Activated CD8-positive, alpha-beta memory T cell treated with anti-CD3 and anti-CD28 coated beads, Interleukin-2, amount 10 ng/mL, durations not matched to agents 7 days and 5 days (primary cell): Measurements from ENCODE around the gene RGSL1. TPM values are rescaled to one million over a fixed set of nuclear protein-coding genes. Genes with fewer than 3 reads are reported as not detected.
A peak's percentile ranks its signal among the peaks of the same experiment; 100 is the strongest.
"Not testable (repeated sequence)": the region's sequence is repeated elsewhere in the genome, so short reads cannot be mapped to it uniquely, and the experiment has no call there.

Experiments used
- ATAC-seq: fragments of 150-1000 bp; cut with Tn5 transposase; one replicate; pipeline ENCODE4 v1.10.0; 2021; ENCODE audit warnings: moderate library complexity
- CTCF ChIA-PET: fragments of 350-600 bp; sonication (Branson Sonifier 250); formaldehyde crosslinking; loops from one replicate; lab custom pipeline; 2021; ENCODE audit warnings: antibody characterized with exemption; lab: Charles Lee
- DNase-seq: peaks from one replicate; pipeline ENCODE4 v3.0.0-alpha.2; 2020
- H3K27ac Mint-ChIP-seq: one replicate; pipeline ENCODE4 v1.8.0; 2021; ENCODE audit warnings: mild to moderate bottlenecking, mixed read lengths
- H3K27me3 Mint-ChIP-seq: one replicate; pipeline ENCODE4 v1.8.0; 2021; ENCODE audit warnings: mixed read lengths
- H3K36me3 Mint-ChIP-seq: one replicate; pipeline ENCODE4 v1.8.0; 2021; ENCODE audit warnings: mild to moderate bottlenecking, mixed read lengths
- H3K4me1 Mint-ChIP-seq: one replicate; pipeline ENCODE4 v1.8.0; 2021; ENCODE audit warnings: mixed read lengths
- H3K4me3 Mint-ChIP-seq: one replicate; pipeline ENCODE4 v1.8.0; 2021; ENCODE audit warnings: mild to moderate bottlenecking, moderate library complexity, mixed read lengths
- H3K9me3 Mint-ChIP-seq: one replicate; pipeline ENCODE4 v1.8.0; 2022; ENCODE audit warnings: low read depth, mixed read lengths
- total RNA-seq, 2 experiments: library from RNA; stranded (reverse); gene quantifications; one replicate each; pipeline ENCODE4 v1.2.3, GENCODE V29; 2021

RGSL1 gene
- total RNA-seq, 2 experiments from 2014 or later, result not detected

DNA sequence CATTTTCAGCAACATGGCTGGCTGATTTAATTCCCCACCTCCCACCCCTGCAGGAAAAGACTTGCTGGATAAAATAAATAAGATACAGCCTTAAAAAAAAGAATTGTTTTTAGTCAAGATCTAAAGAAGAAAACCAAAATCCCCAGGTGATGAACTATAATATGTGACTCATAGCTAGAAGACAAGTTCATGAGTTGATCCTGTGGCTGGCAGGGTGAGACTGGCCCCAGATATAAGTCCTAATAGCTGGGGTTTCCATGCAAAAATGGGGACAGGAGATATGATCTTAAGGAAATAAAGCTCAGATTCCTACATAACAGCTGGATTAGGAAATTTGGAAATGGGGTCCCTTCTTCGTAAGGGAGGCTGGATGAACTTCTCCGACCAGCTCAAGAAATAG lies 21.9 kb upstream of the RGSL1 start:
- CTCF ChIA-PET, result interaction anchor here (0.9 kb wide), 1 partner anchor 285 kb away, joined by 4 read pairs; no protein-coding TSS in a partner anchor
- Mint-ChIP-seq H3K27ac (no peak overlapping the region), H3K9me3 (no peaks in the 10 kb centered on the region), H3K36me3 (no peaks in the 10 kb centered on the region), H3K4me3 (no peak overlapping the region), H3K27me3 (peaks cover 9% of the 10 kb centered on the region), H3K4me1 (peaks cover 26% of the 10 kb centered on the region)
- DNase-seq (no peak), ATAC-seq (no peak)

DNA sequence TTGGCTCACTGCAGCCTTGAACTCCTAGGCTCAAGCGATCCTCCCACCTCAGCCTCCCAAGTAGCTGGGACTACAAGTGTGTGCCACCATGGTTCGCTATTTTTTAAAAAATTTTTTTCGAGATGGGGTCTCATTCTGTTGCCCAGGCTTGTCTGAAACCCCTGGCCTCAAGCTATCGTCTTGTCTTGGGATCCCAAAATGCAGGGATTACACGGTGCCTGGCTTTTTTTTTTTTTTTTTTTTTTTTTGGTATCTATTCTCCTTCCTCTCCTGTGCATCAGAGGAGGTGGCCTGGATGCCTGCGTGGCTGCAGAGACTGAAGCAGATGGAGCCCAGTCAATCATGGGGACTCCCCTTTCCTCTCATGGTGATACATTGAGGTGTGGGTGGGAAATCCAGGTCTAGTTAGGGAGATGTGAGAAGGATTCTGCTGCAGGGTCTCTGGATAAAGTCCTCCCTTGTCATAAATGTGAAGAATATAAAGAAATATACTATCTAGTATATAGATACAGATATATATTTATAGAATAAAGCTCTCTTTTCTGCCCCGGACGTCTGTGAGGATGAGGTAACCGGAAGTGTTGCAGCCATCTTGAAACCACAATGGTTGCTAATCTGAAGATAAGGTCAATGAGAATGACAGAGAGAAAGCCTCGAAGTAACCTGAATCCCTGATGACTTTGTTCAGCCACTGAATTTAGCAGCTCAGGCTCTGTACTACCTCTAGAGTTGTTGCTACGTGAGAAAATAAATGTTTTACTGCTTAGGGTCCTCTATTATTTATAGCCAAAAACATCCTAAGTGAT lies 19.5 kb upstream of the RGSL1 start:
- no peaks in the 10 kb centered on the region for H3K9me3 Mint-ChIP-seq

DNA sequence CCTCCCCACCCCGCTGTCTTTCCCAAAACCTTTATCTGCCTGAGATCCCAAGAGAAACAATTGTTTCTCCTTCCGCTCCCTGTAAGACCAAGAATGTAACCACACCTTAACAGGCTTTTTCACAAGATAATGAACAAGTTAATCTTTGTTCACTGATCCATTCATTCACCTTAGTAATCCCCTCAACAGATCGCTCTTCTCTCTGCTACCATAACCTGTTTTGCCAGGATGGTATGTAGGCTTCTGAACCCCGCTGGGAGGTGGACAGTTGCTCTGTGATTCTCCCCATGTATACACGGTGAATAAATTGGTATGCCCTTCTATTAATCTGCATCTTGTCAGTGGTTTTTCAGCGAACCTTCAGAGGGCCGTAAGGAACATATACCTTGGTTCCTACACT lies 18.7 kb upstream of the RGSL1 start:
- peaks cover 14% of the 10 kb centered on the region for H3K27me3 Mint-ChIP-seq
- CTCF ChIA-PET, result interaction anchor here (1.0 to 1.1 kb wide), 2 partner anchors 9 to 288 kb away, joined by 3 to 4 read pairs; no protein-coding TSS in a partner anchor
- DNase-seq (no peak), ATAC-seq (no peak)
- H3K36me3 Mint-ChIP-seq, result no peaks in the 10 kb centered on the region
- H3K9me3 Mint-ChIP-seq, result no peaks in the 10 kb centered on the region
- H3K4me3 Mint-ChIP-seq, result no peak overlapping the region
- no peak overlapping the region for H3K27ac Mint-ChIP-seq
- peaks cover 23% of the 10 kb centered on the region for H3K4me1 Mint-ChIP-seq

More for the DNA sequence above, 19.5 kb upstream of the RGSL1 start:
- H3K4me1 Mint-ChIP-seq, result peaks cover 26% of the 10 kb centered on the region
- ATAC-seq, result peak; percentile 86
- DNase-seq, result peak; percentile 80
- H3K27ac Mint-ChIP-seq, result peak overlapping the region; percentile 48
- CTCF ChIA-PET, result interaction anchor here (1.0 kb wide), 1 partner anchor 8 kb away, joined by 4 read pairs; no protein-coding TSS in a partner anchor
- peak overlapping the region; percentile 17 for H3K4me3 Mint-ChIP-seq
- H3K27me3 Mint-ChIP-seq, result peaks cover 14% of the 10 kb centered on the region
- no peaks in the 10 kb centered on the region for H3K36me3 Mint-ChIP-seq

DNA sequence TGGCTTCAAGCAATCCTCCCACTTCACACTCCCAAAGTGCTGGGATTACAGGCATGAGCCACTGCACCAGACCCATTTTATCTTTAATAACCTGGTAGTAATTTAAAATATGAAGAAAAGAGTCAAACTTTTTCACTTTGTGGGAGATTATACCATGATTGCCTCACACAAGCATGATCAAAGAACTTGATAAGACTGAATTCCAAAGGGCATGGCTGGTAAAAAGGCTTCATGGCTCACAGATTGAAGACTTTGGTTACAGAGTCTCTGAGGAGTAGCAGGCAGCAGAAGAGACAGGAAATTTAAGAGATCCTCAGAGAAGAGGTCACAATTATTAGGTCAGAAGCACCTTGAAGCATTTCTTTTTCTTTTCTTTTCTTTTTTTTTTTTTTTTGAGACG lies 16.4 kb upstream of the RGSL1 start:
- Mint-ChIP-seq H3K27me3 (peaks cover 21% of the 10 kb centered on the region), H3K4me3 (no peak overlapping the region), H3K27ac (no peak overlapping the region), H3K4me1 (peaks cover 18% of the 10 kb centered on the region), H3K9me3 (peaks cover 6% of the 10 kb centered on the region), H3K36me3 (peaks cover 4% of the 10 kb centered on the region)
- ATAC-seq (no peak), DNase-seq (no peak)
- CTCF ChIA-PET, result interaction anchor here (1.5 kb wide), 1 partner anchor 37 kb away, joined by 3 read pairs; no protein-coding TSS in a partner anchor

- Mint-ChIP-seq H3K27me3 (peaks cover 14% of the 10 kb centered on the region), H3K36me3 (peaks cover 4% of the 10 kb centered on the region), H3K4me1 (peaks cover 9% of the 10 kb centered on the region), H3K4me3 (no peak overlapping the region), H3K9me3 (peaks cover 6% of the 10 kb centered on the region), H3K27ac (no peak overlapping the region)
- ATAC-seq, result no peak
- CTCF ChIA-PET, result no interaction called here
- DNase-seq, result no peak
These were observed 11.6 kb upstream of the RGSL1 start for GRCh38 chr1:182438326-182438725.

GRCh38 chr1:182441719-182442118 lies 8.2 kb upstream of the RGSL1 start:
- Mint-ChIP-seq H3K27ac (no peak overlapping the region), H3K36me3 (peaks cover 4% of the 10 kb centered on the region), H3K4me1 (peaks cover 15% of the 10 kb centered on the region), H3K4me3 (no peak overlapping the region), H3K9me3 (peaks cover 6% of the 10 kb centered on the region), H3K27me3 (peaks cover 13% of the 10 kb centered on the region)
- no peak for DNase-seq
- CTCF ChIA-PET, result no interaction called here
- ATAC-seq, result no peak

- H3K27me3 Mint-ChIP-seq, result peaks cover 10% of the 10 kb centered on the region
- H3K9me3 Mint-ChIP-seq, result peaks cover 6% of the 10 kb centered on the region
- peaks cover 15% of the 10 kb centered on the region for H3K4me1 Mint-ChIP-seq
- H3K36me3 Mint-ChIP-seq, result peaks cover 4% of the 10 kb centered on the region
- no peak overlapping the region for H3K4me3 Mint-ChIP-seq
- ATAC-seq (no peak), DNase-seq (no peak)
- CTCF ChIA-PET, result no interaction called here
- no peak overlapping the region for H3K27ac Mint-ChIP-seq
These were observed 7.6 kb upstream of the RGSL1 start for GRCh38 chr1:182442333-182442732.

GRCh38 chr1:182444497-182444896 lies 5.4 kb upstream of the RGSL1 start:
- DNase-seq (no peak), ATAC-seq (no peak)
- Mint-ChIP-seq H3K36me3 (no peaks in the 10 kb centered on the region), H3K27me3 (peaks cover 9% of the 10 kb centered on the region), H3K4me3 (no peak overlapping the region), H3K9me3 (no peaks in the 10 kb centered on the region), H3K27ac (no peak overlapping the region), H3K4me1 (peaks cover 12% of the 10 kb centered on the region)
- CTCF ChIA-PET, result interaction anchor here (0.9 to 1.8 kb wide), 8 partner anchors 9 to 359 kb away, joined by 3 to 8 read pairs (median 3); no protein-coding TSS in a partner anchor

- peaks cover 12% of the 10 kb centered on the region for H3K4me1 Mint-ChIP-seq
These were observed 3.8 kb upstream of the RGSL1 start for GRCh38 chr1:182446033-182446669.

DNA sequence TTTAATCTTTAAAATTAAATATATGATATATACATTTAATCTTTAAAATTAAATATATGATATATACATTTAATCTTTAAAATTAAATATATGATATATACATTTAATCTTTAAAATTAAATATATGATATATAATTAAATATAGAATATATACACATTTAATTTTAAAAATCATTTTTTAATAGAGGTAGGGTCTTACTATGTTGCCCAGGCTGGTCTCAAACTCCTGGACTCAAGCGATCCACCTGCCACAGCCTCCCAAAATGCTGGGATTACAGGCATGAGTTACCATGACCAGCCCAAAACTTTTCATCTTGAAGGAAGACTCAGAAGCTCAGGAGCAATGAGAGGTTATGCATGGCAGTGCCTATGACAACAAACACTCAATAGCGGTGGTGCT lies 2.8 kb upstream of the RGSL1 start:
- H3K27ac Mint-ChIP-seq, H3K9me3 Mint-ChIP-seq, H3K4me3 Mint-ChIP-seq, H3K36me3 Mint-ChIP-seq, DNase-seq, ATAC-seq: not testable (repeated sequence)
- peaks cover 11% of the 10 kb centered on the region for H3K4me1 Mint-ChIP-seq
- CTCF ChIA-PET, result interaction anchor here (1.2 to 1.4 kb wide), 2 partner anchors 50 to 362 kb away, joined by 3 to 4 read pairs; no protein-coding TSS in a partner anchor
- H3K27me3 Mint-ChIP-seq, result peaks cover 20% of the 10 kb centered on the region

More at GRCh38 chr1:182446033-182446669, 3.8 kb upstream of the RGSL1 start:
- no peak overlapping the region for H3K4me3 Mint-ChIP-seq
- no peaks in the 10 kb centered on the region for H3K9me3 Mint-ChIP-seq
- H3K27ac Mint-ChIP-seq, result no peak overlapping the region
- peaks cover 15% of the 10 kb centered on the region for H3K27me3 Mint-ChIP-seq
- DNase-seq (peak; percentile 45), ATAC-seq (peak; percentile 57)
- CTCF ChIA-PET, result no interaction called here
- no peaks in the 10 kb centered on the region for H3K36me3 Mint-ChIP-seq

- CTCF ChIA-PET, result interaction anchor here (1.0 to 1.4 kb wide), 4 partner anchors 51 to 362 kb away, joined by 3 to 4 read pairs (median 4); no protein-coding TSS in a partner anchor
- H3K27ac Mint-ChIP-seq, result no peak overlapping the region
- H3K36me3 Mint-ChIP-seq, result no peaks in the 10 kb centered on the region
- DNase-seq, result no peak
- H3K27me3 Mint-ChIP-seq, result peaks cover 20% of the 10 kb centered on the region
- no peak for ATAC-seq
- H3K4me1 Mint-ChIP-seq, result peaks cover 7% of the 10 kb centered on the region
- no peaks in the 10 kb centered on the region for H3K9me3 Mint-ChIP-seq
- H3K4me3 Mint-ChIP-seq, result no peak overlapping the region
These were observed 2.3 kb upstream of the RGSL1 start for GRCh38 chr1:182447660-182448059.

- H3K4me3 Mint-ChIP-seq, result no peak overlapping the region
- DNase-seq (no peak), ATAC-seq (no peak)
- H3K27me3 Mint-ChIP-seq, result peaks cover 36% of the 10 kb centered on the region
- CTCF ChIA-PET, result interaction anchor here (1.0 kb wide), 1 partner anchor 10 kb away, joined by 3 read pairs; no protein-coding TSS in a partner anchor
- H3K27ac Mint-ChIP-seq, result no peak overlapping the region
- H3K4me1 Mint-ChIP-seq, result no peaks in the 10 kb centered on the region
- H3K36me3 Mint-ChIP-seq, result no peaks in the 10 kb centered on the region
- no peaks in the 10 kb centered on the region for H3K9me3 Mint-ChIP-seq
These were observed 3.7 kb downstream of the RGSL1 start for GRCh38 chr1:182453631-182454030.

DNA sequence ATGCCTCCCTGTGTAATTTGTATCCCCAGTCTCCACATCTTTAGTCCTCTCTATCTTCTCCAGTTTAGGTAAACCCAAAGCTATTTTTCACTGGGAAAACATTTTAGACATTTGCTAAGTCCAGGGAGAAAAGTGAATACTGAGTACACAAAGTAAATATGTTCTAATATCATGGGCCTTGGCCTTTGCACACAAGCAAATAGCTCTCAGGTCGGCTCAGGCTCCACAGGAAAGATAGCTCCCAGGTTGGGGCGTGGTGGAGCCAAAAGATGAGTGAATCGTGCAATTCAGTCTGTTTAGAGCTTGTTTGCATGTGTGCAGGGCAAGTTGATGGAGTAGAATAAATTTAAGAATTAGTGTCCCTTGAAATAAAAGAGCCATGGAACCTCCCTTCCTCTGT lies 7.9 kb downstream of the RGSL1 start:
- Mint-ChIP-seq H3K27me3 (peaks cover 52% of the 10 kb centered on the region), H3K4me1 (no peaks in the 10 kb centered on the region), H3K36me3 (no peaks in the 10 kb centered on the region), H3K4me3 (no peak overlapping the region), H3K9me3 (no peaks in the 10 kb centered on the region), H3K27ac (no peak overlapping the region)
- ATAC-seq, result no peak
- CTCF ChIA-PET, result no interaction called here
- no peak for DNase-seq
